HepG2 (cell line): ENCODE results near the gene MORN1. TPM values are rescaled to one million over a fixed set of nuclear protein-coding genes. Genes with fewer than 3 reads are reported as not detected.

ENCODE experiments used
- ATAC-seq: fragments of 200-7000 bp; cut with Tn5 transposase; 3 replicates; pipeline ENCODE4 v1.9.1; 2020; ENCODE audit warnings: mild to moderate bottlenecking, moderate library complexity
- BruUV-seq: library from RNA; stranded (reverse); fragments of 400-500 nt; replicated peaks from 2 replicates; lab custom pipeline; 2021; lab: Mats Ljungman, UMichigan
- CTCF ChIA-PET: fragments of 300-600 bp; formaldehyde crosslinking; extraction: SDS; loops from one replicate; lab custom pipeline; 2021; ENCODE audit warnings: low total read pairs, inconsistent platforms, low intra/inter-chr PET ratio; lab: Yijun Ruan, JAX
- POLR2A ChIA-PET: fragments of 350-600 bp; sonication (Branson Sonifier 250); formaldehyde crosslinking; loops from one replicate; lab custom pipeline; 2020; ENCODE audit warnings: antibody characterized with exemption, inconsistent platforms; lab: Yijun Ruan, JAX
- DNase-seq: peaks from one replicate; pipeline ENCODE4 v3.0.0-alpha.2; 2015; ENCODE audit warnings: low spot score
- FAIRE-seq: peaks from 3 replicates; lab custom pipeline; 2011; peaks lifted over from hg19 to GRCh38; lab: Jason Lieb, UNC
- H2AFZ ChIP-seq: one replicate; pipeline ENCODE4 v1.6.1; 2011; ENCODE audit warnings: low read length, inconsistent platforms
- H3K27ac ChIP-seq: fragments of 300-600 bp; 3 replicates; pipeline ENCODE4 v1.8.0; 2011; ENCODE audit warnings: mixed run types, mild to moderate bottlenecking, mixed read lengths, low read length, inconsistent platforms; ENCODE audit not compliant: insufficient read depth; ENCODE audit errors: extremely low read length
- H3K27me3 ChIP-seq, 2 experiments: fragments of 200-600 bp in 1 of 2; 2 replicates in 1 of 2; 3 replicates in 1 of 2; pipeline versions ENCODE4 v1.6.0 to v1.8.0; 2011; ENCODE audit warnings: low read length in 2 of 2, mild to moderate bottlenecking in 2 of 2, moderate library complexity in 2 of 2, inconsistent platforms in 1 of 2; ENCODE audit not compliant: insufficient read depth in 2 of 2, control insufficient read depth in 1 of 2
- H3K36me3 ChIP-seq, 2 experiments: fragments of 200-600 bp in 1 of 2; replicated peaks in 1 of 2; 2 replicates in 1 of 2; 3 replicates in 1 of 2; pipeline versions ENCODE4 v1.5.1 to v1.8.0; 2011; ENCODE audit warnings: low read length in 2 of 2, inconsistent platforms in 1 of 2; ENCODE audit not compliant: insufficient read depth in 2 of 2, control insufficient read depth in 1 of 2
- H3K4me1 ChIP-seq: 2 replicates; pipeline ENCODE4 v1.5.1; 2012; ENCODE audit warnings: low read length, inconsistent platforms; ENCODE audit not compliant: insufficient read depth
- H3K4me2 ChIP-seq: 2 replicates; pipeline ENCODE4 v1.6.0; 2011; ENCODE audit warnings: low read depth, low read length, inconsistent platforms
- H3K4me3 ChIP-seq, 3 experiments: fragments of 200-600 bp in 1 of 3; sonication (generic), shearing (Covaris generic) in 1 of 3; replicated peaks in 1 of 3; 2 replicates each; pipeline ENCODE4 v1.5.1; 2011 to 2016; ENCODE audit warnings: low read length in 3 of 3, inconsistent platforms in 2 of 3, low read depth in 2 of 3, mild to moderate bottlenecking in 2 of 3, control low read depth in 1 of 3, mixed read lengths in 1 of 3; ENCODE audit not compliant: insufficient read depth in 1 of 3
- H3K79me2 ChIP-seq: one replicate; pipeline ENCODE4 v1.6.1; 2011; ENCODE audit warnings: low read length, inconsistent platforms; ENCODE audit not compliant: insufficient read depth
- H3K9ac ChIP-seq: 2 replicates; pipeline ENCODE4 v1.6.0; 2011; ENCODE audit warnings: mild to moderate bottlenecking, low read depth, low read length, inconsistent platforms; ENCODE audit not compliant: insufficient read depth
- H3K9me3 ChIP-seq: 2 replicates; pipeline ENCODE4 v1.5.1; 2012; ENCODE audit warnings: mild to moderate bottlenecking, low read length
- H4K20me1 ChIP-seq: 2 replicates; pipeline ENCODE4 v1.6.0; 2011; ENCODE audit warnings: inconsistent platforms, mild to moderate bottlenecking, low read length, moderate library complexity; ENCODE audit not compliant: insufficient read depth
- CHD2 ChIP-seq: IDR thresholded peaks from 2 replicates; pipeline ENCODE4 v1.6.1; 2011; ENCODE audit warnings: low read depth, low read length, improper control_type of control experiment
- EZH2 ChIP-seq: conservative IDR thresholded peaks from 2 replicates; pipeline ENCODE4 v1.6.1; 2012; ENCODE audit warnings: mild to moderate bottlenecking, low read depth, low read length, moderate library complexity
- TARDBP ChIP-seq: sonication (generic); formaldehyde crosslinking; IDR thresholded peaks from 2 replicates; pipeline ENCODE4 v1.8.0; 2022; ENCODE audit warnings: mild to moderate bottlenecking, missing genetic modification reagents
- TBX3 ChIP-seq: fragments of 450-650 bp; IDR thresholded peaks from 2 replicates; pipeline ENCODE4 v1.6.1; 2017; ENCODE audit warnings: antibody characterized with exemption, mild to moderate bottlenecking, inconsistent platforms, borderline replicate concordance
- ZNF280B ChIP-seq: sonication (generic); formaldehyde crosslinking; IDR thresholded peaks from 2 replicates; pipeline ENCODE4 v1.5.0; 2020; ENCODE audit warnings: missing genetic modification reagents, mild to moderate bottlenecking, borderline replicate concordance
- ZNF33A ChIP-seq: sonication (generic); formaldehyde crosslinking; IDR thresholded peaks from 2 replicates; pipeline ENCODE4 v1.5.1; 2020; ENCODE audit warnings: missing genetic modification reagents, mild to moderate bottlenecking, moderate library complexity, borderline replicate concordance
- WGBS: methylation state at CpG from one replicate; pipeline ENCODE4 v1.1.6; 2017; ENCODE audit warnings: low lambda C conversion rate; 5-methylcytosine and 5-hydroxymethylcytosine counted together
- in situ Hi-C: cut with HindIII; loops from 2 replicates; pipeline ENCODE4 v1.10.0; 2017; ENCODE audit warnings: low pct_unique_long_range_greater_than_20kb; ENCODE audit not compliant: extremely low pct_ligation_motif_present
- intact Hi-C: fragments of 100-400 bp; cut with micrococcal nuclease; formaldehyde crosslinking; loops from one replicate; pipeline ENCODE4 v1.10.0; 2022; ENCODE audit not compliant: unreplicated experiment
- polyA plus RNA-seq, 8 experiments: library from polyadenylated mRNA; depleted of rRNA in 3 of 8; stranded (reverse) in 7 of 8; unstranded in 1 of 8; fragments of >200 nt; fragmentation: Illumina TruSeq in 4 of 8; extraction: Trizol in 4 of 8; gene quantifications; 2 replicates each; pipeline versions ENCODE4 v1.2.1 to v1.2.3, GENCODE V29; 2011 to 2016; ENCODE audit warnings: low read depth in 4 of 8, missing spikeins in 1 of 8, mixed read lengths in 1 of 8; ENCODE audit not compliant: insufficient read depth in 1 of 8
- total RNA-seq, 5 experiments: library from RNA; depleted of rRNA; stranded (reverse); fragments of >200 nt; fragmentation: Illumina TruSeq; extraction: Trizol; gene quantifications; 2 replicates each; pipeline ENCODE4 v1.2.3, GENCODE V29; 2016; ENCODE audit warnings: low read depth in 1 of 5

The MORN1 gene
- total and polyA plus RNA-seq, 2 of the 13 experiments (the other 11 are each of a cell fraction or from before 2014, with no cell fraction given): 3.1 to 6.5 TPM

- no peak for TF ChIP-seq TARDBP (CRISPR knock-in tag)
These were observed 72.1 kb downstream of the MORN1 start (continued) for GRCh38 chr1:2319291-2319690.

DNA sequence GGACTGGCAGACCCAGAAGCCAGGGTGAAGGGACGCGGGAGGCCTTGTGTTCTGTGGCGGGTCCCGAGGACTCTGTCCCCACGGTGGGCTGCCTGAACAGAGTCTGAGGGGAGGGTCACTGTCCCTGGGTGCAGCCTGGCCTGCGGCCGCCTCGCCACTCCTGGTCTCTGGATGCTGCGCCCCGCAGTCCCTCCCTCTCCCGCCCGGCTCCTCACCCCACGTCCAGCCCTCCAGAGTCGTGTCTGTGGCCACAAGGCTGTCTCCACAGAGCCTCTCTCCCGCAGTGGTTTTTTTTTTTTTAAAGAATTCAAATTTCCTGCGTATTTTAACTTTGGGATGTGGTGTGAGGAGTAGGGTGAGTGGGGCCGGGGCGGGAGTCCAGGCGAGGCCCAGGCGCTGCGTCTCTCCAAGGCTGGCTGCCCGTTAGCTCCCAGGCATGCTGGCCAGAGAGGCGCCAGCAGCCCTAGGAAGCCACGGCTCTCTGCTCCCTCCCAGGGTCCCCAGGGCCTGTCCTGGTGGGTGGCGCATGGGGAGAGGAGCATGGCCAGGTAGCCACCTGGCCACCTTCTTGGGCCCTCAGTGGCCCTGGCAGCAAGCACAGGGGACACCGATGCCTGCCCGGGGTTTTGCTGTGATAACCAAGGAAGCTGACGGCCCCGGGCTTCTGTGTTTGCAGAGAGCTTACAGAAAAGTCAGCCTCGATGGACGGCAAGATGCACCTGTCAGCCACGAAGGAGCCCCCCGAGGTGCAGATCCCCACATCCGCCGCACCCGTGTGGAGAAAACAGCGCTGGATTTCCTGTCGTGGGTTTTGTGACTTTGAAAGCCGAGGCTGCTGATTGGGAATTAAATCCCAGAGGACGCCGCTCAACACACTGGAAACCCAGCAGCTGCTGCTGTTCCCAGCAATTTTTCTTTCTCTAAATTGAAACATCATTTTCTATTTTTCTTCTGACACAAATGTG, 72.8 kb downstream of the MORN1 start:
- Histone ChIP-seq H4K20me1 (no peaks in the 10 kb centered on the region), H3K4me2 (no peak overlapping the region), H3K36me3 (no peaks in the 10 kb centered on the region), H2AFZ (no peak overlapping the region), H3K9me3 (no peaks in the 10 kb centered on the region), H3K27ac (no peak overlapping the region), H3K79me2 (no peaks in the 10 kb centered on the region), H3K9ac (no peak overlapping the region), H3K4me3 (no peak overlapping the region), H3K4me1 (peaks cover 55% of the 10 kb centered on the region), H3K27me3 (peaks cover 19 to 57% of the 10 kb centered on the region in 2 experiments)
- DNase-seq (no peak), ATAC-seq (no peak), FAIRE-seq (no peak)
- ChIA-PET POLR2A (no interaction called here), CTCF (no interaction called here)
- no peak for TF ChIP-seq ZNF280B (CRISPR knock-in tag)
- TF ChIP-seq CHD2: no peak
- no peak for TF ChIP-seq ZNF33A (CRISPR knock-in tag)
- no peak for TF ChIP-seq EZH2
- no peak for TF ChIP-seq TBX3
- intact Hi-C loops (no loop called here), in situ Hi-C loops (no loop called here)
- WGBS: 62% methylated on average over 21 of the region's 41 CpGs
- no TSS peak for BruUV-seq
